K562 (cell line): ENCODE measurements around the gene MAD1L1. TPM values are rescaled to one million over a fixed set of nuclear protein-coding genes. Genes with fewer than 3 reads are reported as not detected.

Experiments
- CEBPB ChIP-seq: fragments of 450-650 bp; IDR thresholded peaks from 2 replicates; pipeline ENCODE4 v1.6.1; 2016; ENCODE audit warnings: missing genetic modification characterization, missing compliant biosample characterization
- E2F6 ChIP-seq, 2 experiments: IDR thresholded peaks; 2 replicates each; pipeline ENCODE4 v1.6.1; 2011; ENCODE audit warnings: borderline replicate concordance in 1 of 2, control low read depth in 1 of 2, low read depth in 1 of 2, low read length in 1 of 2, mild to moderate bottlenecking in 1 of 2, mixed read lengths in 1 of 2, moderate library complexity in 1 of 2; ENCODE audit not compliant: insufficient read depth in 1 of 2, insufficient read length in 1 of 2, poor library complexity in 1 of 2, severe bottlenecking in 1 of 2; ENCODE audit errors: extremely low read depth in 1 of 2
- EHMT2 ChIP-seq: fragments of 450-650 bp; IDR thresholded peaks from 2 replicates; pipeline ENCODE4 v1.6.1; 2018; ENCODE audit warnings: antibody characterized with exemption
- NELFE ChIP-seq: IDR thresholded peaks from 2 replicates; pipeline ENCODE4 v1.6.1; 2011; ENCODE audit warnings: mild to moderate bottlenecking; ENCODE audit not compliant: insufficient read depth, insufficient read length
- OTX1 ChIP-seq: fragments of 450-650 bp; formaldehyde crosslinking; IDR thresholded peaks from 2 replicates; pipeline ENCODE4 v1.4.0; 2022; ENCODE audit warnings: mild to moderate bottlenecking
- RFX7 ChIP-seq: fragments of 250-450 bp; sonication (Bioruptor Pico); IDR thresholded peaks from 2 replicates; pipeline ENCODE4 v1.5.1; 2021; ENCODE audit warnings: mild to moderate bottlenecking
- RREB1 ChIP-seq: fragments of 250-450 bp; sonication (Bioruptor Pico); IDR thresholded peaks from 2 replicates; pipeline ENCODE4 v1.4.0; 2020
- SREBF2 ChIP-seq: sonication (generic); formaldehyde crosslinking; IDR thresholded peaks from 2 replicates; pipeline ENCODE4 v1.4.0; 2020; ENCODE audit warnings: mild to moderate bottlenecking, missing genetic modification reagents
- ZNF12 ChIP-seq: sonication (generic); formaldehyde crosslinking; IDR thresholded peaks from 2 replicates; pipeline ENCODE4 v1.4.0; 2020; ENCODE audit warnings: mild to moderate bottlenecking, missing genetic modification reagents
- ZNF3 ChIP-seq: fragments of 250-450 bp; sonication (Bioruptor Pico); IDR thresholded peaks from 2 replicates; pipeline ENCODE4 v1.5.0; 2021; ENCODE audit warnings: mild to moderate bottlenecking, moderate library complexity
- ZNF436 ChIP-seq: fragments of 250-450, 450-650 bp; sonication (Bioruptor Pico); formaldehyde crosslinking; IDR thresholded peaks from 2 replicates; pipeline ENCODE4 v1.7.0; 2020; ENCODE audit warnings: mild to moderate bottlenecking
- ZNF639 ChIP-seq, 2 experiments: fragments of 200-800 bp in 1 of 2; sonication (Bioruptor generic) in 1 of 2; sonication (generic) in 1 of 2; formaldehyde crosslinking in 1 of 2; IDR thresholded peaks in 1 of 2; conservative IDR thresholded peaks in 1 of 2; 2 replicates each; pipeline versions ENCODE4 v1.5.0 to v1.6.1; 2016 to 2020; ENCODE audit warnings: missing compliant biosample characterization in 1 of 2, missing genetic modification characterization in 1 of 2, missing genetic modification reagents in 1 of 2
- polyA plus RNA-seq, 8 experiments: library from polyadenylated mRNA; depleted of rRNA in 4 of 8; stranded (reverse) in 5 of 8; unstranded in 3 of 8; fragments of >200 nt; fragmentation: Nextera tagmentation in 2 of 8; fragmentation: Illumina TruSeq in 1 of 8; extraction: Ambion mirVana in 2 of 8; extraction: Trizol in 1 of 8; gene quantifications; 2 replicates each; pipeline versions ENCODE4 v1.2.1 to v1.2.3, GENCODE V29; 2011 to 2014; ENCODE audit warnings: inconsistent platforms in 1 of 8, missing spikeins in 1 of 8
- total RNA-seq, 7 experiments: library from RNA; depleted of rRNA in 6 of 7; stranded (reverse); fragments of >200 nt in 6 of 7; fragmentation: Illumina TruSeq in 2 of 7; extraction: Trizol in 2 of 7; gene quantifications; 2 replicates each; pipeline versions ENCODE4 v1.2.1 to v1.2.3, GENCODE V29; 2011 to 2021; ENCODE audit warnings: low replicate concordance in 1 of 7
- TF ChIP-seq, protein P1 (sequence below), 2 experiments: fragments of 450-650 bp; IDR thresholded peaks; 2 replicates each; pipeline ENCODE4 v1.6.1; 2016
- TF ChIP-seq, protein P2 (sequence below), 2 experiments: IDR thresholded peaks; 2 replicates each; pipeline ENCODE4 v1.6.1; 2012; ENCODE audit warnings: improper control_type of control experiment in 2 of 2, low read depth in 2 of 2, low read length in 2 of 2, borderline replicate concordance in 1 of 2

Gene MAD1L1
- total and polyA plus RNA-seq, 9 of the 15 experiments (the other 6 are each of a cell fraction or from before 2014, with no cell fraction given), result 1.7 to 89.7 (median 18.0) TPM

DNA sequence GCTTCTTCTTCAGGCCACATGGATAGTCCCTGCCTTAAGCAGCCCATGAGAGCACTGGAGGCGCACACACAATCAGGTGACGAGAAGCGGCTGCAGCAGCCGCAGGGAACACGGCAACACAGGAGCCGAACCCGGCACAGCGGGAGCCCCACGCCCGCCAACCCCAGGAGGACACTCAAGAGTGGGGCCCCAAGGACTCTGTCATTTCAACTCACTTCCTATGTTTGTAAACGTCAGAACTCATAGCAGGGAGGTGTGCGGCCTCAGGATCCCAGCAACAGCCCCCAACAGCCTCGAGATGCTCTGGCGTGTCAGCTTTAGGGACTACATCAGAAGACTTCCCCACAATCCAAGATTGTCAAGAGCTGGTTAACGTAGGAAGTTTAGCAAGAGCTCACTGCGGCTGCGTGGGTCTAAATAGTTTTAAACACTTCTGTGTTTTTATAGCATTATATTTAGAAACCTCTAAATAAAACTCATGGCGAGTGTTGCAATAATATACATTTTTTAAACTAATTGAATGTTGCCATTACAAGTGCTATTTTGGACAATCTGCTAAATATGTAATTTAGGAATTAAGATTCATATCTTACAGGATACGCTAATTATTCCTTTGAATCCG lies 123.4 kb downstream of the MAD1L1 start (continued):
- TF ChIP-seq RREB1 (CRISPR knock-in tag), result no peak
- TF ChIP-seq CEBPB (tag), result peak; percentile 69
- TF ChIP-seq, protein P1, sequence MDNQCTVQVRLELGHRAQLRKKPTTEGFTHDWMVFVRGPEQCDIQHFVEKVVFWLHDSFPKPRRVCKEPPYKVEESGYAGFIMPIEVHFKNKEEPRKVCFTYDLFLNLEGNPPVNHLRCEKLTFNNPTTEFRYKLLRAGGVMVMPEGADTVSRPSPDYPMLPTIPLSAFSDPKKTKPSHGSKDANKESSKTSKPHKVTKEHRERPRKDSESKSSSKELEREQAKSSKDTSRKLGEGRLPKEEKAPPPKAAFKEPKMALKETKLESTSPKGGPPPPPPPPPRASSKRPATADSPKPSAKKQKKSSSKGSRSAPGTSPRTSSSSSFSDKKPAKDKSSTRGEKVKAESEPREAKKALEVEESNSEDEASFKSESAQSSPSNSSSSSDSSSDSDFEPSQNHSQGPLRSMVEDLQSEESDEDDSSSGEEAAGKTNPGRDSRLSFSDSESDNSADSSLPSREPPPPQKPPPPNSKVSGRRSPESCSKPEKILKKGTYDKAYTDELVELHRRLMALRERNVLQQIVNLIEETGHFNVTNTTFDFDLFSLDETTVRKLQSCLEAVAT (IDR thresholded peaks at IDR 0.05), result 0 out of 4 replicates have a peak, but pooled peaks of 1 of the 2 experiments have one; percentile 35
- TF ChIP-seq ZNF639 (CRISPR knock-in tag; conservative IDR thresholded peaks at IDR 0.05 in 1 of 2, IDR thresholded peaks at IDR 0.05 in 1 of 2), result no peak
- TF ChIP-seq EHMT2, result no peak
- no peak for TF ChIP-seq ZNF3 (CRISPR knock-in tag)
- no peak for TF ChIP-seq ZNF436 (CRISPR knock-in tag)
- TF ChIP-seq E2F6 (IDR thresholded peaks at IDR 0.05; ENCODE audit: borderline replicate concordance in 1 of 2, extremely low read depth in 1 of 2, insufficient read depth in 1 of 2, insufficient read length in 1 of 2, low read depth in 1 of 2, low read length in 1 of 2, poor library complexity in 1 of 2, severe bottlenecking in 1 of 2), result peak in 1 of 2 experiments; percentile 9
- TF ChIP-seq, protein P2, sequence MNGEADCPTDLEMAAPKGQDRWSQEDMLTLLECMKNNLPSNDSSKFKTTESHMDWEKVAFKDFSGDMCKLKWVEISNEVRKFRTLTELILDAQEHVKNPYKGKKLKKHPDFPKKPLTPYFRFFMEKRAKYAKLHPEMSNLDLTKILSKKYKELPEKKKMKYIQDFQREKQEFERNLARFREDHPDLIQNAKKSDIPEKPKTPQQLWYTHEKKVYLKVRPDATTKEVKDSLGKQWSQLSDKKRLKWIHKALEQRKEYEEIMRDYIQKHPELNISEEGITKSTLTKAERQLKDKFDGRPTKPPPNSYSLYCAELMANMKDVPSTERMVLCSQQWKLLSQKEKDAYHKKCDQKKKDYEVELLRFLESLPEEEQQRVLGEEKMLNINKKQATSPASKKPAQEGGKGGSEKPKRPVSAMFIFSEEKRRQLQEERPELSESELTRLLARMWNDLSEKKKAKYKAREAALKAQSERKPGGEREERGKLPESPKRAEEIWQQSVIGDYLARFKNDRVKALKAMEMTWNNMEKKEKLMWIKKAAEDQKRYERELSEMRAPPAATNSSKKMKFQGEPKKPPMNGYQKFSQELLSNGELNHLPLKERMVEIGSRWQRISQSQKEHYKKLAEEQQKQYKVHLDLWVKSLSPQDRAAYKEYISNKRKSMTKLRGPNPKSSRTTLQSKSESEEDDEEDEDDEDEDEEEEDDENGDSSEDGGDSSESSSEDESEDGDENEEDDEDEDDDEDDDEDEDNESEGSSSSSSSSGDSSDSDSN (IDR thresholded peaks at IDR 0.05; ENCODE audit: borderline replicate concordance in 1 of 2, low read depth in 2 of 2, low read length in 2 of 2), result no peak
- no peak for TF ChIP-seq ZNF12
- TF ChIP-seq SREBF2 (CRISPR knock-in tag), result no peak
- TF ChIP-seq OTX1 (CRISPR knock-in tag), result no peak
- no peak for TF ChIP-seq RFX7 (CRISPR knock-in tag)
- no peak for TF ChIP-seq NELFE
